Measurements from ENCODE around the gene TRMU.

TRMU gene

GRCh38 chr22:46355369-46355995, 20.0 kb downstream of the TRMU start:
- DNase-seq (ENCODE audit: low read depth in 2 of 2, low spot score in 1 of 2), result no peak

- DNase-seq (ENCODE audit: low read depth in 2 of 2, low spot score in 1 of 2), result no peak
Measured at GRCh38 chr22:46355996-46356471, 20.5 kb downstream of the TRMU start.

GRCh38 chr22:46356496-46357480, 21.3 kb downstream of the TRMU start:
- no peak for DNase-seq (ENCODE audit: low read depth in 2 of 2, low spot score in 1 of 2)

GRCh38 chr22:46357711-46358520, 22.4 kb downstream of the TRMU start:
- no peak for DNase-seq (ENCODE audit: low read depth in 2 of 2, low spot score in 1 of 2)

GRCh38 chr22:46358766-46359165, 23.3 kb downstream of the TRMU start:
- no peak for DNase-seq (ENCODE audit: low read depth in 2 of 2, low spot score in 1 of 2)

- DNase-seq (ENCODE audit: low read depth in 2 of 2, low spot score in 1 of 2), result no peak
Measured at GRCh38 chr22:46359362-46359761, 23.8 kb downstream of the TRMU start.

- DNase-seq (ENCODE audit: low read depth in 2 of 2, low spot score in 1 of 2), result no peak
Measured at GRCh38 chr22:46360097-46360496, 24.6 kb downstream of the TRMU start.

GRCh38 chr22:46360891-46361290, 25.4 kb downstream of the TRMU start:
- DNase-seq (ENCODE audit: low read depth in 2 of 2, low spot score in 1 of 2), result no peak

- DNase-seq (ENCODE audit: low read depth in 2 of 2, low spot score in 1 of 2), result no peak
Measured at GRCh38 chr22:46361826-46362202, 26.3 kb downstream of the TRMU start.

GRCh38 chr22:46362203-46362933, 26.9 kb downstream of the TRMU start:
- DNase-seq (ENCODE audit: low read depth in 2 of 2, low spot score in 1 of 2), result no peak

GRCh38 chr22:46362934-46363515, 27.5 kb downstream of the TRMU start:
- DNase-seq (ENCODE audit: low read depth in 2 of 2, low spot score in 1 of 2), result no peak

GRCh38 chr22:46363611-46364321, 28.3 kb downstream of the TRMU start:
- no peak for DNase-seq (ENCODE audit: low read depth in 2 of 2, low spot score in 1 of 2)

- DNase-seq (ENCODE audit: low read depth in 2 of 2, low spot score in 1 of 2), result no peak
Measured at GRCh38 chr22:46364341-46365165, 29.0 kb downstream of the TRMU start.

- DNase-seq (ENCODE audit: low read depth in 2 of 2, low spot score in 1 of 2), result no peak
Measured at GRCh38 chr22:46365166-46365624, 29.7 kb downstream of the TRMU start.

- DNase-seq (ENCODE audit: low read depth in 2 of 2, low spot score in 1 of 2), result no peak
Measured at GRCh38 chr22:46366327-46366731, 30.8 kb downstream of the TRMU start.

- DNase-seq (ENCODE audit: low read depth in 2 of 2, low spot score in 1 of 2), result no peak
Measured at GRCh38 chr22:46366801-46367706, 31.5 kb downstream of the TRMU start.

- DNase-seq (ENCODE audit: low read depth in 2 of 2, low spot score in 1 of 2), result peak in 1 of 2 donors; percentile 32
Measured at GRCh38 chr22:46367707-46368191, 32.2 kb downstream of the TRMU start.

- DNase-seq (ENCODE audit: low read depth in 2 of 2, low spot score in 1 of 2), result no peak
Measured at GRCh38 chr22:46368422-46368821, 32.9 kb downstream of the TRMU start.

Measured in stimulated activated CD8-positive, alpha-beta memory T cell treated with anti-CD3 and anti-CD28 coated beads, Interleukin-4, amount 100 ng/mL, for 4 hours (primary cell).